NCI-H345 treated with DMSO at 0.1 percent for 48 hours (cell line): ENCODE results near the gene KLHDC8A.
A peak's percentile ranks its signal among the peaks of the same experiment; 100 is the strongest.
"Not testable (repeated sequence)": the region's sequence is repeated elsewhere in the genome, so short reads cannot be mapped to it uniquely, and the experiment has no call there.

Experiments used
- DNase-seq: peaks from one replicate; lab custom pipeline; 2025; ENCODE audit not compliant: unreplicated experiment; lab: John Stamatoyannopoulos, UW

Gene KLHDC8A

DNA sequence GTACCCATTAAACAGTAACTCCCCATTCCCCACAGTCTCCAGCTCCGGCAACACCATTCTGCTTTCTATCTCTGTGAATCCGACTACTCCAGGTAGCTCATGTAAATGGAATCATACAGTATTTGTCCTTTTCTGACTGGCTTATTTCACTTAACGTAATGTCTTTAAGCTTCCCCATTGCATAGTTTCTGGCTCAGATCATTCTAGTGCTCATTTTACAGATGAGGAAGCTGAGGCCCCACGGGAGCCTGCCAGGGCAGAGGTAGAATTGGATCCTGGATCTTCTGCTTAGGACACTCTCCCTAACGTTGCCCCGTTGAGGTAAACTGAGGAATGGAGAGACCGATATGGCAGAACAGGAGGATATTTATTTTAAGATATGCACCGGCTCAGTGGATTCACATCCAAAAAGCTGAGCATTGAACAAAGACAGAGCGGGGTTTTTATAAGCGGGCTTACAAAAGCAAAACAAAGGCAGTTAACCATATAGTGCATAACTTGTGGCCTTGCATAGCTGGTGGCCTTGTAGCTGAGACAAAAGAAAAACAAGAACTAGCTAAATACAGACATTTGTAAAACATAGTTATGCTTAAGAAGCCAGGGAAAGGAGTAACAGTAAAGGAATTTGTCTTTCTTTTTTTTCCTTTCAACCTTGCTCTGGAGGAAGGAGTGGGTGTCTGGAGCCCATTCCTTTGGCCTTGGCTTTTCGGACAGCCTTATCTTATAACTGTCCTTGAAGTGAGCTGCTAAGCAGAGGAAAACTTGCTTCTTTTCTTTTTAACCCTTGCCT, 15.3 kb upstream of the KLHDC8A start:
- no peak for DNase-seq

GRCh38 chr1:205370780-205371179, 14.1 kb upstream of the KLHDC8A start:
- no peak for DNase-seq

- no peak for DNase-seq
Observed at GRCh38 chr1:205369701-205370123, 13.0 kb upstream of the KLHDC8A start.

- DNase-seq, result no peak
Observed at GRCh38 chr1:205368478-205368877, 11.8 kb upstream of the KLHDC8A start.

DNA sequence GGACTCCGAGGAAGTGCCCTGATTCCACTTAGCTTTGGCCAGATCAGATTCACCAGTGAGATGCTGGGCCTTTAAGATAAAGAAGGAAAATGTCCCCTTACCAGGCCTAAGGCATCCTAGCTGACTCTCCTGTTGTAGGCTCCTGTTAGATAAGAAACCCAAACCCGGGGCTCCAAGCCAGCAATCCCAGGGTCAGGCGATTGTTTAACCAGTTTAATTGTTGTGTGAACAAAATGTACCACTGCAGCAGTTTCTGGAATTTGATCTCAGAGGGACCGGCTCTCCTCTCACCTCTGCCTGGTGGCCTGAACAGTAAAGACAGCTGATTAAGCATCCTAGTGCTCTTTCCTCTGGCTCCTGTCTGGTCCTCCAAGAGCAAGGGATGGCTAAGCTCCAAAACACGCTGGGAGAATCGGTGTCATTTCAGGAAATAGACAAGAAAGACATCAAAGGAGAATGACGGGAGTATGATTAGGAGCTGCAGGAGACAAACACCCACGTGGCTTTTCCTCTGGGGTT, 9.3 kb upstream of the KLHDC8A start:
- DNase-seq, result no peak

DNA sequence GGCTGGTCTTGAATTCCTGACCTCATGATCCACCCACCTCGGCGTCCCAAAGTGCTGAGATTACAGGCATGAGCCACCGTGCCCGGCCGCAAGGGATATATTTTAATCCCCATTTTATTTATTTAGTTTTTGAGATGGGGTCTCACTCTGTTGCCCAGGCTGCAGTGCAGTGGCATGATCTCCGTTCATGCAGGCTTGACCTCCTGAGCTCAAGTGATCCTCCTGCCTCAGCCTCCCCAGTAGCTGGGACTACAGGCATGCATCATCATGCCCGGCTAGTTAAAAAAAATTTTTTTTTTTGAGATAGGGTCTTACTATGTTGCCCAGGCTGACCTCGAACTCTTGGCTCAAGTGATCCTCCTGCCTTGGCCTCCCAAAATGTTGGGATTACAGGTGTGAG, 8.4 kb upstream of the KLHDC8A start:
- DNase-seq, result not testable (repeated sequence)

GRCh38 chr1:205360891-205361290, 4.2 kb upstream of the KLHDC8A start:
- DNase-seq, result no peak

- DNase-seq, result no peak
Observed at GRCh38 chr1:205359771-205360565, 3.2 kb upstream of the KLHDC8A start.

DNA sequence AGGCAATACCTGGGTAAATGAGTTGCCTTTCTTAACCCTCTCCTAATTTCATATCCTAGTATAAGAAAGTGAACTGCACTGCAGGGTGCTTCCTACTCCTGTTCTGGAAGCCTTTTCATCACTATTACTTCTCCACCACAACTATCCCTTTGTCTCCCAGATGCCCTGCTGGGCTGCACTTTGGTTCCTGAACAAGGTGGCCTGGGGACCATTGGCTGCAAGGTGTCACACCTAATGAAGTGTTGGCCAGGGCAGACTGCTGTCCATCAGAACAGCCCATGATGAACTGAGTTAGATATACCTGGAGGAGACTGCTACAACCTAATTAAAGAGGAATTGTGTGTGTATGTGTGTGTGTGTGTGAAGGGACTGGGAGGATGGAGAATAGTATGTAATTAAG, 1.9 kb upstream of the KLHDC8A start:
- no peak for DNase-seq

DNA sequence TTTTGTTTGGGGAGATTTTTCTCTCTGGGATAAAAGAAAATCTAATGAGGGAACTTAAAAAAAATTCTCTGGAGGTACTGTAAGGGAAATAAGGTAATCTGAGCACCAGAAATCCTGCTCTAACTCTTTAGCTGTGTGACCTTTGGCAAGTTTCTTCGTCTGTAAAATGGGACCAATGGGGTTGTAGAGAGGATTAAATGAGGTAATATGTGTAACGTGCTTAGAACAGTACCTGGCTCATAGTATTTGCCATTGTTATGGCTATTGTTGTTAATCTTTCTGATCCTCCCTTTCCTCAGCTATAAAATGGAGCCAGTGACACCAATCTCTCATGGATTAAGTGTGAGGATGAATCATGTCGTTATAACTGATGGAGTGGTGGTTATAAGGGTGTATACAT, 845 bp upstream of the KLHDC8A start:
- no peak for DNase-seq

DNA sequence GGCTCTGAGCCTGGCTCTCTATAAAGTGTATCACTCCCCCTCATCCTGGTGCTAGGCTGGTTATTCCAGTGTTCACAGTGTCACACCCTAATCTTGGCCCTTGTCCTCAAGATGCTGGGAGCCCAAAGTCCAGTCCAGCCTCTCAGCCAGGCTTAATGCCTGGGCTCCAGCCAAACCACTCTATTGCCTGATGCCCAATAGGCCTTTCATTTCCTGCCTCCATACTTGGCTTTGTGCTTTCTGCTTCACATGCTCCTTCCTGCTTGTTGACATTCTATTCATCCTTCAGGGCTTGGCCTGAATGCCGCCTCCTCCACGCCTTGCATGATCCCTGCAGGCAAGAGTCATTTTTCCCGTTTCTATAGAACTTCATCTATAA, 1.7 kb downstream of the KLHDC8A start:
- no peak for DNase-seq

- peak; percentile 26 for DNase-seq
Observed at GRCh38 chr1:205354259-205355074, 2.3 kb downstream of the KLHDC8A start.

DNA sequence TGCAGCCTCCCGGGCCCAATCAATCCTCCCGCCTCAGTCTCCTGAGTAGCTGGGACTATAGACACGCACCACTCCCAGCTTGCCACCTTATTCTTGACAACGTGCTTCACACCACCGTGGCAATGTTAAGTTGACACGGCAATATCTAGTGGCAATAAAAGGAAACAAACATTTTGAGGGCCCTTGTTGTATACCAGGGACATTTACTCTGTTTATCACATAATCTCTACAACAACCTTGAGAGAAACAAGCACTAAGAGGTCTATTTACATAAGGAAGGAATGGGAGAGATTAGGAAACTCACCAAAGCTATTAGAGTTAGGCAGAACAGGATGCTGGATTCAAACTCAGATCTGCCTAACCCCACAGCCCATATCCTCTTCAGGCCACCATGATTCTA, 3.1 kb downstream of the KLHDC8A start:
- no peak for DNase-seq

GRCh38 chr1:205353191-205353590, 3.5 kb downstream of the KLHDC8A start:
- no peak for DNase-seq

DNA sequence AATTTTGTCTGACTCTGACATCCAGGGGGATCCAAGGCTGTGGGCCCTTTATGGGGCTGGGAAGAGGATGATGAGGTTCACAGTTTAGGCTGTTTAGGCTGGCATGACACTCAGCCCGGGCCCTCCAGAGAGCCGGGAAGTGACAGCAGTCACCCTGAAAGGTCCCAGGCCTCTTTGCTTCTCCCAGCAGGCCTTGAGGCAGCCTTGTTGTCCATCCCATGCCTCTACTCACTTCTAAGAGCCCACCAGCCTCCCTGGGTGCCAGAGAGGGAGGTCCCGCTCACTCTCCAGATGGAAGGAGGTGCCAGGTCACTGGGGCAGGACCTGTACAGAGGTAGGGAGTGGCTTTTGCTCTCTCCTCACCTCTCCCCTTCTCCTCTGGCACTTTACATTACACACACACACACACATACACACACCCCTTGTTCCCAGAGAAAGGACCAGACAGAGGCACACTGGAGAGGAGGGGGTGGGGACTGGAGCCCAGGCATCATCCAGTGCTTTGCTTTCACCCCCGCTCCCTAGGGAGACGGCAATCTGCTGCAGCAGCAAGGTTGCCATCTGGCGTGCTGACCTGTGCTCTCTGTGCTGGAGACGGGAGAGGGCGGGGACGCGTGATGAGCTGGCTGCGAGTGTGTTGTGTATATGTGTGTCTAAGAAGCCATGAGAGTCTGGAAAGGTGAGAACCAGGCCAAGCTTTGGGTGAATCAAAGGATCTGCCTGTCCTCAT, 4.6 kb downstream of the KLHDC8A start:
- peak; percentile 75 for DNase-seq

GRCh38 chr1:205350691-205351141, 6.0 kb downstream of the KLHDC8A start:
- DNase-seq, result no peak

DNA sequence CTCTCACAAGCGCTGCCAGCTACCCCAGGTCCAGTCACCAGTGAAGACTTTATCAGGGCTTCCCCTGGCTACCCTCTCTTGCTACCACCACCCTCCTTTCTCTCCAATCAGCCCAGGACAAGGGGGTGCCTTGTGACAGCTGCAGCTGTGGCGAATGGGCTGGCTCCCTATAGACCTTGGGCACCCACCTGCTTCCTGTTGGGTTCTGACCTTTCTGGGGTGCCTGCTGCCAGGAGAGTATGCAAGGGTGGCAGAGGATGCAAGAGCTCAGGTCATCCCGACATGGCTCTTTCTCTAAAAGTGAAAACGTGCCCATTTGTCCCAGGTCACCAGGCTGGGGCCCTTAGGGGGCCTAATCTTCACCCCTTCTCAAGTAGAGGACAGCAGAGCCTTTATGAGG, 6.6 kb downstream of the KLHDC8A start:
- no peak for DNase-seq

DNA sequence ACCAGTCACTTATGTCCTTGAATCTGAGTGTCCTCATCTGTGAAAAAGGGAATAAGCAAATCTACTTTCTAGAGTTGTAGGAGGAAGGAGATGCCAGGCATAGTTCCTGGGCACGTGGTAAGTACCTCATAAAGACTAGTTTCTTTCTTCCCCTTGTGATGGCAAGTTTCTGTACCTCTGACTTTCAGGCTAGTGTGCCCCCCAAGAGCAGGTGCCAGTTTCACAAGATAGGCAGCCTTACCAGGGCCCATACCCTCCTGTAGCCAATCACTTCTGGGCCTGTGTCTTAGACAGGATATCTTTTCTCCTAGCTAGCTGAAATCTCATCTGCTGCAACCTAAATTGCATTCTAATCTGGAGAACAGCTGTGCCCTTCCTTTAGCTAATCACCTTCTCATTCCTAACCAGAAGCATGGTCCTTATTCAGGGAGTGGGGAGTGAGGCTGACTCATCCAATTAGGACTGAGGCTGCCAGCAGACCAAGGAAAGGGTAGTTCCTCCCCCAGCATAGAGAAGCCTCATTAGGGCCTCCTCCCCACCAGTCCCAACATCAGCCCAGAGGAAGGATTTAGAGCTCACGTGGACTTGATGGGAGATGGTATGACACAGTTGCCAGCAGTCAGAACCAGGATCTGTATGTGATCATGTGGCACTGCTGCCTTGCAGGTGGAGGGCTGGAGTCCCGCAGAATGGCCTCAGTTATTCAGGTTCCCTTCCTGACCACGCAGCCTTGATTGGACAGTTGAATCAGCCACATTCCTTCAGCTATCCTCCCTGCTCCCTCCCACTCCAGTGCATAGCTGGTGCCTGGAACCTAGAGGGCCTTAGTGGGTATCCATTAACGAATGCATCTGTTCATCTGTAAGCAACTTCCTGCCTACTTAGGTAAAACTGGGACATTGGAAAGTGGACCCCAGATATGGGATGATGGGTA, 7.9 kb downstream of the KLHDC8A start:
- no peak for DNase-seq

DNA sequence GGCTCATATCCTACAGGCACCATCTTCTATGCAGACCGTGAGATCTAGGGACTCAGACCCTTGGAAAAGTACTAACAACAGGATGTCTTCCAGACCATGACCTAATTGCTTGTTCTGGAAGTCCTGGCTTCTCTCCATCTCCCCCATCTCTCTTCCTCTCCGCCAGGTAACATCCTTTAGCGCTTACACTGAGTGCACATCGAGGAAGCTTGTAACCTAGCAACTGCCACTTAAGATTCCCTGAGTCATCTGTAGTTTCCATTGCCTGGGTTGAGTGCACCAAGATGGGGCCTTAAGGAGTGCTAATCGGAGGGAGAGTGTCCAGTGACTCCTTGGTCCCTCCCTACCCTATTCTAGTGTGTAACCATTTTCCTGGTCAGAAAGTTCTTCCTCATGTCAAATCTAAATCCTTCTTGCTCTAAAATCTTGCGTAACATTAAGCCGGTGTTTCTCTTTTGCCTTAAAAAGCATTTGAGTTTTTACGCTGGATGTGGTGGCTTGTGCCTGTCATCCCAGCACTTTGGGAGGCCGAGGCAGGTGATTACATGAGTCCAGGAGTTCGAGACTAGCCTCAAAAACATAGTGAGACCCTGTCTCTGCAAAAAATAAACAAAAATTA, 9.7 kb downstream of the KLHDC8A start:
- no peak for DNase-seq
